Esophagus mucosa (tissue), 1 donor: Measurements from ENCODE around the gene ORC4. TPM values are rescaled to one million over a fixed set of nuclear protein-coding genes. Genes with fewer than 3 reads are reported as not detected.
A peak's percentile ranks its signal among the peaks of the same experiment; 100 is the strongest.

Experiments
- ATAC-seq: fragments of 200-7000 bp; cut with Tn5 transposase; one replicate; pipeline ENCODE4 v1.9.1; 2020
- total RNA-seq: library from RNA; stranded (reverse); gene quantifications from one replicate; pipeline ENCODE4 v1.2.4, GENCODE V29; 2023
- donor health status: DM: yes; HTN: yes; CAD: no.

ORC4 gene
- total RNA-seq, 1 donor from 2014 or later, result 24.0 TPM

- no peak for ATAC-seq
These were observed 93.4 kb downstream of the ORC4 start for GRCh38 chr2:147927053-147927588.

DNA sequence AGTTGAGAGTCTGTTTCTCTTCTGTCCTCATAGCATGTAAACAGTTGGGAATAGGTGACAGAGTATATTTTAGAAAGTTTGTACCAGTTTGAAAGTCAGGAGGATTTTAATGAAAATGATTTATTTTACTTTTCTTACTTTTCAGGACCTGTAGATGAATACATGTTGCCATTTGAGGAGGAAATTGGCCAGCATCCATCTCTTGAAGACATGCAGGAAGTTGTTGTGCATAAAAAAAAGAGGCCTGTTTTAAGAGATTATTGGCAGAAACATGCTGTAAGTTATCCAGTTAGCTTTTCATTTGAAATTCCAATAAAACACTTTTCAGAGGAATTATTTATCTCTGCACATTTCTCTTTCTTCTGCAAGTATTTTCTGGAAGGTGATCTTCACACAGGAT is 94.7 kb downstream of the ORC4 start:
- ATAC-seq, result no peak

GRCh38 chr2:147924647-147925046 is 95.9 kb downstream of the ORC4 start:
- ATAC-seq, result no peak

- no peak for ATAC-seq
These were observed 96.7 kb downstream of the ORC4 start for GRCh38 chr2:147923846-147924245.

GRCh38 chr2:147917161-147917560 is 103.4 kb downstream of the ORC4 start:
- ATAC-seq, result no peak

- no peak for ATAC-seq
These were observed 103.8 kb downstream of the ORC4 start for GRCh38 chr2:147916723-147917122.

DNA sequence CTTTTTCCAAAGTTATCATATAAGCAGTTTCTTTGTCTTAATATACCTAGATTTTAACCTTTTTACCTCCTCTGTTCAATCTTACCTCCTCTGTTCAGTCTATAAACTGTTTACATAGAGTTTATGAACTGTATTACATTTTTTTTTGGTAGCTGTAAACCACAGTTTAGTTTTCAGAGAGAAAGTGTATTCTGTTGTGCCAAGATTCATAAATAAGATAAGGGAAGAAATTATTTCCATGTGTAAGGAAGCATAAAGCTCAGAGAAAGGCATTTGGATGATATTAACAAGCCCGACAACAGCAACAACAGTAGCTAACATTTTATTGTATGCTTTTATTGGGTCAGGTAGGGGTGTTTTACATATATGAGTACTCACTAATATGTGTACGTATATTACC is 104.5 kb downstream of the ORC4 start:
- ATAC-seq, result no peak

- no peak for ATAC-seq
These were observed 106.6 kb downstream of the ORC4 start for GRCh38 chr2:147913701-147914480.

DNA sequence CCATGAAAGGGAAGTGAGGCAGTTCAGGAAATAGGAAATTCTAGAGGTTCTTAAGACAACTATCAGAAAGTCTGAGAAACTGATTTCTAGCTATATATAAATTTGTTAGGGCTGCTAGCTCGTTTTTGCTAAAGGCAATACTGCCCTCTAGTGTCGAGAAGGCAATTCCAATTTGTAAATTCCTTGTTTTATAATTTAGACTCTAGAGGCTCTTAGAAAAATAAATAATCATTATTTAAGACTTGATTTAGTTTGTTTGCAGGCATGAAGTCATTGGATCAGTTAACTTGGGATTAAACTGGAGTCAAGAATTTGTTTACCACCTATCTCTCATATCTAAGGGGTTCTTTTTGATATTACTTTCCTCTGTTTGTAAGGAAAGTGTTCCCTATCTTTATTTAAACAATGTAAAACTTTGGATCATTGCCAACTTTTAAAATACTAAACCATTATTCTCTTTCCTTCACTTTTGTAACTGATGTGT is 109.5 kb downstream of the ORC4 start:
- ATAC-seq, result peak; percentile 38

DNA sequence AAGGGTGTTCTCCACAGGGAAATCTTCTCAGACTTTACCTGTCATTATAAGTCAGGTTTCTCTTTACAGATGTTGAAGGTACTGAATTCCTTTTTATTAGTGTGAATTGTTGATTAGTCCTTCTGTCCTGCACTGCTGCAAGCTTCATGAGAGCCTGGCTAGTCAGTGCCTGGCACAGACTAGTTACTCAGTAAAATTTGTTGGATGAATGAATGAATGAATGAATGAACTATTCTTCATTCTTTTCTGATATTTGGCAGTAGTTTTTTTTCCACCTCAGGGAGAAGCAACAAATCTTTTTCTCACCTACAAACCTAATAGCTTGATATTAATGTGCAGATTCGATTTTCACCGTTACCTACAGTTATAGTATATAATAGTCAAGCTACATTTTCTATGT is 111.4 kb downstream of the ORC4 start:
- ATAC-seq, result no peak

- peak; percentile 85 for ATAC-seq
These were observed 116.5 kb downstream of the ORC4 start for GRCh38 chr2:147904051-147904450.

DNA sequence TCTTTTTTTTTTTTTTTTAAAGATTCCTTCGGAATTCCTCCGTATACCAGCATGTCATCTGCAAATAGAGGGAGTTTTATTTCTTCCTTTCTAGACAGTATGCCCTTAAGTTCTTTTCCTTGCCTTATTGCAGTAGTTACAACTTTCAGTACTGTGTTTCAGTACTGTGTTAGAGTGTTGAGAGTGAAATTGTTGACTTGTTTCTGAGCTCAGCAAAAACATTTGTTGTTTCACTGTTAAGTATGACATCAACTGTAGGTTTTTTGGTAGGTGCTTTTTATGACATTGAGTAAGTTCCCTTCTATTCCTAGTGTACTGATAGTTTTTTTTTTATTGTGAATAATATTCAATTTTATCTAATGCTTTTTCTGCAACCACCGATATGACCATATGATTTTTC is 131.9 kb downstream of the ORC4 start:
- ATAC-seq, result no peak

DNA sequence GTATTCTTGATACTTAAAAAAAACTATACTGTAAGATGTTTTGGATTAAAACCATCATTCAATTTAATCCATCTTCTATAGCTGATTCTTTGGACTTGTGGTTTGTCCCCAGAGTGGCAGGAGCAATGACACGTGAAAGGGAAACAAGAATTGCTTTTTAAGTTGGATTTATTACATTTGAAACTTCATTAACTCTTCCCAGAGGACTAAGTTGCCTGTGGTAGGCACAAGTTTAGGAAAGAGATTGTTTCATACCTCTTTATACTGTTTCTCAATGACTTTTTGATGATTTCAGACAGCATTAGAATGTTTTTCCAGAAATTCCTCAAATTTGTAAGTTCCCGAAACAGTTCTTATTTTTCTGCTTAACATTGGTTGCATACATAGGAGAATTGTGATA is 134.4 kb downstream of the ORC4 start:
- ATAC-seq, result no peak

DNA sequence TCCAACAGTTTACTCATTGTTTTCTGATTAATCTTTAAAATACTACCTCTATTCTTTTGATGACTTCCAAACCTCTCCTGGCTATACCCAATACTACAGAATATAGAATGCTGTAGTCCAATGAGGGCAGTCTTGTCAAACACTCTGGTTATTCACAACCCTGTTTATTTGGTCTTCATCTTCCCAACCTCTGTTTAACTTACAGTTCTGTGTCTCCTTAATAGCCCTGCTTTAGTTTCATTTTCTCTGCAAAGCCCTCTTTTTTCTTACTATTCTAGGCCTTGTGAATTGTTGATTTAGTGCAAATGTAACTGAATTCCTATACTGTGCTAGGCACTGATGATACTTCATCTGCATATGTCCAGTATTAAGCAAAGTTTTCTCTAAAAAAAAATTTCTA is 135.7 kb downstream of the ORC4 start:
- no peak for ATAC-seq

DNA sequence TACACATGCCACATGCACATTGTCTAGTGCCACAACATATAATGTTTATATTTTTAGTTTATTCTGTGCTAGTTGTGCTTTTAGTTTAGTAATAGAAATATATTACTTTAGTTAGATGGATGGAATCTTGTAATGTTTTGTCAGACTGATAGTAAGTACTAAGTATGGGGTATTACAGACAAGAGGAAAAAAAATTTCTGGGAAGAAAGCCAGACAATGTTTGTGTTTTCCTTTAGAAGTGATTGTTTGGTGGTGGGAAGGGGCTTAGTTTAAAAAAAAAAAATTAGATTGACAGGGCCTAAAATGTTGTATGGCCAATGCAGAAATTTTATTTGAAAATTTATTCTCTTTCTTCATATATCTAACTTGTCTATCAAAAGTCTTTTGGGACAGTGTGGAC is 137.9 kb downstream of the ORC4 start:
- no peak for ATAC-seq

Other genes with a start within 250 kb of the ORC4 start
- gene ACVR2A, start 175.7 kb downstream of the ORC4 start, total RNA-seq, result 12.1 TPM
- gene MBD5, start 354 bp upstream of the ORC4 start, total RNA-seq, result 19.3 TPM